GM19043 (cell line): Measurements from ENCODE around the gene CAMTA1.

ENCODE experiments used
- ATAC-seq: cut with Tn5 transposase; IDR thresholded peaks from one replicate; pipeline ENCODE4 v1.9.1; 2021; ENCODE audit warnings: low read depth; ENCODE audit not compliant: unreplicated experiment

Gene CAMTA1

DNA sequence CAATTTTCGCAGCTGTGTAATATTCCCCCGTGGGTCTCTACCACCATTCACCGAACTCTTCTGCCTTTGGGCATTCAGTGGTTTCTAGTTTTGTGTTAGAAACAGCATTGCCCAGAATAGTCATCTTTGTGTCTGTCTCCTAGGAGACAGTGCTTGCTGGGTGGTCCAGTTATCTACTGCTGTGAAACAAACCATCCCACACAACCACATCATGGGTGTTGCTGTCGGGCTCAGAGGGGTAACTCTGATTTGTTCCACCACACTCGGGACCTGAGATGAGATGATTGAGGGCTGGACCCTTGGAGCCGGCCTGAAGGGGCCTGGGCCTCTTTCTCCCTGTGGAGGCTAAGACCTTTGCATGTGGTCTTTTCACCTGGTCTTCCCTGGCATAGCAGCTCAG lies 558.6 kb downstream of the CAMTA1 start:
- no peak for ATAC-seq

DNA sequence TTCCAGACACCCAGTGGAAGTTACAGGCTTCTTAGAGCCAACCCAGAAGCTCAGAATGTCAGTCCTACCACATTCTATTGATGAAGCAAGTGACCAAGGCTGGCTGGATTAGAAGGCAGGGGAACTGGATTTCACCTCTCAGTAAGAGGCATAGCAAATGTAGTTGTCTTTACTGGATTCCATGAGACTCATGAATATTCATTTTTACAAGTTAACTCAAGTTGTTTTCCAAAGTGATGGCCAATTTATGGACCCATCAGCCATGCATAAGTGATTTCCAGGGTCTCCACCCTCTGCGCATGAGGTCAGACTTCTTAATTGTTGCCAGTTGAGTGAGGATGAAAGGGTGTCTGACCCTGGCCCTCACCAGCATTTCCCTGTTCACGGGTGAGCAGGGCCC lies 559.0 kb downstream of the CAMTA1 start:
- ATAC-seq, result no peak

- ATAC-seq, result no peak
Observed at GRCh38 chr1:7345516-7345915, 560.3 kb downstream of the CAMTA1 start.

GRCh38 chr1:7346070-7346596 lies 560.9 kb downstream of the CAMTA1 start:
- no peak for ATAC-seq

DNA sequence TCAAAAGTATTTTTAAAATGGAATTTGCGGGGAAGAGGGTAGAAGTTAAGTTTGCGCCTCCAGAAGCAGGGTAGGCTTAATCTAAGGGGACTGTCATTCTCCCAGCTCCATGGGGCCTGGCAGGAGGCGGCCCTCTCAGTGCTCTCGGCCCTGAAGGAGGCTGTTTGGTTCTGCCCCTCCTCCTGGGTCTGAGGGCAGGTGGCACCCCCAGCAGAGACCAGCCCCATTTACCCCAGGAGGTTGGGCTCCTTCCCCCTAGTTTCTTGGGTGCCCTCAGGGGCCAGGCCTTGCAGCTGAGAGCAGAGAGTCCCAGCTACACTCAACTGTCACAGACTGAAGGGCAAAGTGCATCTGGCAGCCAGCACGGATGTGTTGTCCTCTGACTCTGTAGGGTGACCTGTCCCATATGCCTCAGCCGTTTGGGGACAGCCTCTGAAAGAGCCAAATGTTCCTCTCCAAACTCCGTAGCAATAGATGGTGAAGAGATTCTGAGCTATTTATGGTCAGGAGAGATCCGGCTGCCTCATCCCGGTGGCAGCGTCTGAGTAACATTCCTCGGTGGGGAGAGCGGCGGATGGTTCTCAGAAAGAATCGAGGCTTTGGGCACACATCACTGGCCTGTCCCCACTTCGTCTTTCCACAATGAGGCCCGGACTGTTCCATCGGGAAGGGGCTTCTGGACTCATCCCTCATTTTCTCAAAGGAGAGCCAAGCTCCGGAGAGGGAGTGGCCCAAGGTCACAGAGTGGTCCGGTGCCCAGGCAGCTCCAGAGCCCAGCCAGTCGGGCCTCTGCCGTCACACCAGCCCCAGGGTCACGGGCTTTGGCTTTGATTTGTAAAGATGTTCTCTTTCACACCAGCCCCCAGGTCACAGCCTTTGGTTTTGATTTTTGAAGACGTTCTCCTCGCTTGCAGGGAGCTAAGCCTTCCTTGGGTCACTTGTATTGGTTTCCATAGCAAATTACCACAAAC lies 561.6 kb downstream of the CAMTA1 start:
- no peak for ATAC-seq

- ATAC-seq, result no peak
Observed at GRCh38 chr1:7348073-7348472, 562.8 kb downstream of the CAMTA1 start.

DNA sequence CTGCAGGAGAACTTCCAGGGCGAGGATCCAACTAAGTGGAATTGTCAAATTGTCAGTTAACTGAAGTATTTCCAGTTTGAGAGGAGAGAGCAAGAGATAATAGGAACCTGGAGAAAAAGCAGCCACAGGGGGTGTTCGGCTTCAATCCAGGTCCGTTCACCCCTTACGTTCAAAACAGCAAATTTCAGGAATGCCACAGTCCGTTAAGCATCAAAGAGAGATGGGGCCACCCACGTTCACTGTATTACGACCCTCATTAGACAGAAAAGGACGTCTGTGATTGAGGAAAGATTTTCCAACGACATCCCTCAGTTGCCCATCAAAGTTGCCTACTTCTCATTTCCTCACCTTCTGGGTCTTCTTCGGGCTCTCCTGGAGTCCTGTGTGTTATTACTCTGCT lies 563.3 kb downstream of the CAMTA1 start:
- ATAC-seq, result no peak

GRCh38 chr1:7350804-7351203 lies 565.5 kb downstream of the CAMTA1 start:
- ATAC-seq, result no peak

GRCh38 chr1:7351649-7352048 lies 566.4 kb downstream of the CAMTA1 start:
- ATAC-seq, result no peak

DNA sequence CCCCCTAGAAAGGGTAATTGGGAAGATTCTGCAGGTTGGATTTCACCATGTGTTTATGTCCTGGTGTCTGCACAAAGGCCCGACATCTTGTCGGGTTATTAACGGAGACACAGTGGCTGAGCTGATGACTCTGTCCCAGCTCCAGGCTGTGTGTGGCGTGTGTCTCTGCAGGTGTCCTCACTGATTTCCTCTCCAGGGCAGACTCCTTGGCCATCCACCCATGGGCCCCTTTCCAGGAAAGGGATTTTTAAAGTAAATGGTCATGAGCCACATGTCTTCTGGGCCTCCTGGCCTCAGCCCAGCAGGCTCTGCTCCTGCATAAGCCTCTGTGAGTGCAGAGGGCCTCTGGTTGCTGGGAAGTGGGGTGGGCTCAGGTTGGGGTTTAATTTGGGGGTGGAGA lies 567.1 kb downstream of the CAMTA1 start:
- no peak for ATAC-seq

DNA sequence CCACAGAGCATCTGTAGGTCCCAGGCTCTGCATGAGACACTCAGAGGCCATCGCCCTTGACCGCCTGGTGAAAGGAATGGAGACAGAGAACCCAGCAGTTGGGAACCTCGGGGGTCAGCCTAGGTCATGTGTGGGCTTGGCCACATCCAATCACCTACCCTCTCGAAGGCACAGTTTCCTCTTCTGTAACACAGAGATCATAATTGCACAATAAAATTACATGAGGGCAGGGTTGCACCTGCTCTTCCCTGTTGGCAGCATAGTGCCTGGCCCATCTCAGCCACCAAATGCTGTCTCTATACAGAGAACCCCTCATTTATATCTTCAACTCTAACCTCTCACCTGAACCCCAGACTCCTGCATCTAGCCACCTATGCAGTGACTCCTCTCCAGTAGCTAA lies 567.7 kb downstream of the CAMTA1 start:
- no peak for ATAC-seq

DNA sequence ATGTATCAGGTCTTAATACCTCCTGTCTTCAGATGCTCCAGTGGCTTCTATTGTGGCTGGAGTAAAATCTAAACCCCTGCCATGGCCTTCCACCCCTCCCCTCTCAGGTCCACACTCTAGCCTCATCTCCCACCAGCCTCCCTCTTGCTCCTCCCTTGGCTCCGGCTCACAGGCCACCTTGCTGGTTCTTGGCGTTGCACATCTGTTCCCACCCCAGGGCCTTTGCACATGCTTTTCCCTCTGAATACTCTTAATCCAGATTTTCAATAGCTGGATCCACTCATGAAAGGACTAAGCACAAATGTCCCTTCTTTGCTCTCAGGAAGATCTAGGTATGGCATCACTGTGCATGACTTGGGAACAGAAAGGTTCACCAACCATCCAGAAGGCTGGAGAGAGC lies 570.4 kb downstream of the CAMTA1 start:
- no peak for ATAC-seq

DNA sequence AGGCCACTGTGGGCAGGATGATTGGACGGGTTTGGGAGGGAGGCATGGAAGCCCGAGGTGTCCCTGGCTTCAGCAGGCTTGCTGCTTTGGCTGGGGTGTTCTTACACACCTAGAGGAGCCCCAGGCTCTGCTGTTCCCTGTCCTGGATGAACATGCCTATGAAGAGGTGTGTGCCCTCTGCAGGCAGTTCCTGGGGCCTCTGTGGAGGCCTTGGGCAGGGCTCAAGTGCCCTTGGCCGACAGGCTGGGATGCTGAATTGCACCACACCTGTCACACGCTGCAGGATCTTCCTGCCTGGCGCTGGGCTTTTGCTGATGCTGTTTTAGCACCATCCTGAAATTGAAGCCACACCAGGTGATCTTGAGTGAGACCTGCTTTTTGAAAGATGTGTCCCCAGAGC lies 570.8 kb downstream of the CAMTA1 start:
- no peak for ATAC-seq

GRCh38 chr1:7358425-7358824 lies 573.2 kb downstream of the CAMTA1 start:
- no peak for ATAC-seq

GRCh38 chr1:7360526-7360925 lies 575.3 kb downstream of the CAMTA1 start:
- ATAC-seq, result no peak

DNA sequence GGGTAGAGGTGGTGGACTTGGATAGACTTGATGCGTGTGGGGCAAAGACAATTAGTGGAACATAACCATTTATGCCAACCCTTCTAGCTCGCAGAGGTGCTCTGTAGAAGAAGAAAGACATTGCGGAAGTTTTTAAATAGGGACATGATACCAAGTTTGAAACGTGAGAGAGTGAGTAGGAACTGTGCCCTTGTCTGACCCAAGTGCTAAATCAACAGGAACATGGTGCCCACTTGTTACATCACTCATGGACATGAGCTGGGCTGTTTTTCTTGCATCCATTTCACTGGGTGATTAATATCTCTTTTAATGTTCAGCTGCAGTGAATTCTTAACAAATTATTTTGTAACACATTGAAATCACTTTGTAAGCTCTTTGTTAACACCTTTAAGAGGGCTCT lies 577.7 kb downstream of the CAMTA1 start:
- no peak for ATAC-seq

GRCh38 chr1:7363450-7363849 lies 578.2 kb downstream of the CAMTA1 start:
- no peak for ATAC-seq

DNA sequence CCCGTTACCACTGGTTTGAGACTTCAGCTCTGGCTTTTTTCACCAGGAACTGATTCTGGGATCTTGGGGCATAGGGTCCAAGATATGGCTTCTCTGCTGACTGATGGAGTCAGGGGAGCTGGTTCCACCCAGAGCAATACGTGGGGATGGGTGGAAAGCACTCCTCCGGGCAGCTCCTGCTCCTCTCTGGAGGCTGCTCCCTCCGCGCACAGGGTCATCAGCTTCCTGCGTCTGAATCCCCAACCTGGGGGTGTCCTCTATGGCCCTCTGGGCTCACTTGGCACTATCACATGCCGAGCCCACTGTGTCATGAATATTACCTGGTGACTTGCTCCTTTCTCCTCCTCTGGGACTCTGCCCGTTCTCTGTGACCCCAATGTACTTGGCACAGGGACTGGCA lies 580.5 kb downstream of the CAMTA1 start:
- no peak for ATAC-seq

DNA sequence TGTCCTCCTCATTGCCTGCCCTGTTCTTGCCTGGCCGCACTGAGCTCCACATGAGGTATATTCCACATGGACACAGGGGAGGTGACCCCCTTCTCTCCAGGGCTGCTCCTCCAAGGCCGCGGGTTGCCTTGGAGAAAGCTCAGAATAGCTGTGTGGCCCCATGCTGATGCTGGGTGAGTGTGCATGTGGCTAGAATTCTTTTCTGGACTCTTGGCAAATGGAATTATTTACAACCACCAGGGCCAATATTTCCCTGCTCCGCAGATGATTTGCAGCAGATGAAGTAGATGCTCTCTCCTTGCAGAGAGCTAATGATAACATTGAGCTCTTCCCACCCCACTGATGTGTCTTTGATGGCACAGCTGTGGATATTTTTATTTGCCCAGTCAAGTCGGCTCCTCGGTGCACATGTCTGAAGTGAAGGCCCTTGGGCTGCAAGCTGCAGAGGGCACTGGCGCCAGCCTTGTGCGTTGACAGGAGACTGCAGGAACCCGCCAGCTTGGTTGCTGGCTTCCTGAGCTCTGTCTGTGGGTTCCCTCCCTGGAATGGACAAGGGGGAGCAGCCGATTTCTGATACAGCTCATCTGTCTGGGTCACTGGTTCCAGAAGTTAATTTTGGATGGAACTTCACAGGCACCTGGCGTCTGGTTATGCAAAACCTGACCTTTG lies 581.2 kb downstream of the CAMTA1 start:
- ATAC-seq, result no peak

- no peak for ATAC-seq
Observed at GRCh38 chr1:7366955-7367665, 581.9 kb downstream of the CAMTA1 start.

DNA sequence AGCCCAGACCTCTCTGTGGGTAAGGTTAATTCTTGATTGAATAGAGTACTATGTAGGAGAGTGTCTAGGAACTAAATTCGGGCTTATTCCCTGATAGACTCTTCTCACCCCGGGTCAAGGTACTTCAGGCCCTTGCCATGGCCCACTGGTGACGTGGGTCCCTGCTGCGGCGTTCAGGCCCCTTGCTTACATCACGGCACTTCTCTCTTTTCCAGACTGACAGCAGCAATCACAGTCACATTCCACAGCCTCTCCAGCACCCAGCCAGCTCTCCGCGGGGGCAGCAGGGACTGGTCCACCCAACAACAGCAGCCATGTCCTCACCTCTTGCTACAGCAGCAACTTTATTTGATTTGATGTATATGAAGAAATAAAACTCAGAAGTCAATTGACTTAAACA lies 584.6 kb downstream of the CAMTA1 start:
- no peak for ATAC-seq
